Prostate gland (tissue), 2 donors: ENCODE measurements around the gene TSNAX.

Source experiments
- POLR2A ChIP-seq: fragments of 450-650 bp; IDR thresholded peaks from one replicate; pipeline ENCODE4 v1.6.1; 2016; ENCODE audit warnings: antibody characterized with exemption, mild to moderate bottlenecking
- TF ChIP-seq, protein P1 (sequence below), 4 experiments: fragments of 200-600 bp in 2 of 4; fragments of 450-650 bp in 2 of 4; sonication (generic) in 2 of 4; IDR thresholded peaks; 1 replicate in 3 of 4; 2 replicates in 1 of 4; pipeline ENCODE4 v1.5.1; 2016 to 2019; ENCODE audit warnings: antibody characterized with exemption in 4 of 4, mild to moderate bottlenecking in 2 of 4, moderate library complexity in 2 of 4

DNA sequence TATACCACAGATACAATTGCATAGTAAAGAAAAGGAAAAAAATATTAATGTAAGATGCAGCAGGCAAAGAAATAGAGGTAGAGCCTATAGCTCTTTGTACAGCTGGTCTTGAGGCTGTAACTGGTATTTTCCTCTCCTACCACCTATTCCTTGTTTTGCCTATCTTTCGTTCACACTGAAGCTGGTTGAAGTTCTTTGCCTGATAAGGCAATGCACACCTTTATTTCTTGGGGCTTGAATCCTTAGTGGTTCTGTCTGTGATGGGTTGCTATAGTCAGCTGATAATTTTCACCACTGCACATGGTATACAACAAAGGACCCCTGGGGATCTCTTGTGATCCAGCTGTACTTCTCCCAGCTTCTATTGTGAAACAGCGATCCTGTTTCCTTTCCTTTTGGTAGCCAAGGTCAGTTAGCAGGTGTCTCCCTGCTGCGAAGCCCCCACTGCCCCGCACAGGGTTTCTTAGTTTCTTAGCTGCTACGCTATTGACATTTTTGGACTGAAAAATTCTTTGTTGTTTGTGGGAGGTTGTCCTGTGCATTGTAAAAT lies 9.9 kb upstream of the TSNAX start:
- TF ChIP-seq, protein P1, sequence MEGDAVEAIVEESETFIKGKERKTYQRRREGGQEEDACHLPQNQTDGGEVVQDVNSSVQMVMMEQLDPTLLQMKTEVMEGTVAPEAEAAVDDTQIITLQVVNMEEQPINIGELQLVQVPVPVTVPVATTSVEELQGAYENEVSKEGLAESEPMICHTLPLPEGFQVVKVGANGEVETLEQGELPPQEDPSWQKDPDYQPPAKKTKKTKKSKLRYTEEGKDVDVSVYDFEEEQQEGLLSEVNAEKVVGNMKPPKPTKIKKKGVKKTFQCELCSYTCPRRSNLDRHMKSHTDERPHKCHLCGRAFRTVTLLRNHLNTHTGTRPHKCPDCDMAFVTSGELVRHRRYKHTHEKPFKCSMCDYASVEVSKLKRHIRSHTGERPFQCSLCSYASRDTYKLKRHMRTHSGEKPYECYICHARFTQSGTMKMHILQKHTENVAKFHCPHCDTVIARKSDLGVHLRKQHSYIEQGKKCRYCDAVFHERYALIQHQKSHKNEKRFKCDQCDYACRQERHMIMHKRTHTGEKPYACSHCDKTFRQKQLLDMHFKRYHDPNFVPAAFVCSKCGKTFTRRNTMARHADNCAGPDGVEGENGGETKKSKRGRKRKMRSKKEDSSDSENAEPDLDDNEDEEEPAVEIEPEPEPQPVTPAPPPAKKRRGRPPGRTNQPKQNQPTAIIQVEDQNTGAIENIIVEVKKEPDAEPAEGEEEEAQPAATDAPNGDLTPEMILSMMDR (IDR thresholded peaks at IDR 0.05), result no peak
- no peak for TF ChIP-seq POLR2A
